Fibroblast of lung (primary cell): ENCODE data around the gene XRCC1.

Experiments
- EZH2 ChIP-seq: IDR thresholded peaks from 2 replicates; pipeline ENCODE4 v1.5.1; 2012; ENCODE audit warnings: low read length, control low read depth, mild to moderate bottlenecking; ENCODE audit errors: missing control alignments
- TF ChIP-seq, protein P1 (sequence below), 2 donors: IDR thresholded peaks in 1 of 2; conservative IDR thresholded peaks in 1 of 2; 1 replicate in 1 of 2; 2 replicates in 1 of 2; pipeline ENCODE4 v1.5.1; 2011 to 2012; ENCODE audit warnings: low read length in 2 of 2, control low read depth in 1 of 2, inconsistent platforms in 1 of 2, low read depth in 1 of 2, mild to moderate bottlenecking in 1 of 2

DNA sequence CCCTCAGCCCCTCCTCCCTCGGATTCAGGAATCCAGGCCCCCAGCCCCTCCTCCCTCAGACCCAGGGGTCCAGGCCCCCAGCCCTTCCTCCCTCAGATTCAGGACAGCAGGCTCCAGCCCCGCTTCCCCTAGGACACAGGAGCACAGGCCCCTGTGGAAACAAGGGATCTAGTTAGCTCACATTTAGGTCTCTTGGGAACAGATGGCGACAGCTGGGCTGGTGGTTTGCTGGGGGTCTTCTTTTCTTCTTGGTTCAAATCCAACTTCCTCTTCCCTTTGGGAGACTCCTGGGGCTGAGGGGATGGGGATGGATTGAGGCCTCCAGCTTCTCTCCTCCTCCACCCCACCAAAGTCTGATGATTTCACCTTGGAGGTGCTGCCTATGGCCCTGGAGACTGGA lies 22.7 kb downstream of the XRCC1 start:
- TF ChIP-seq, protein P1, sequence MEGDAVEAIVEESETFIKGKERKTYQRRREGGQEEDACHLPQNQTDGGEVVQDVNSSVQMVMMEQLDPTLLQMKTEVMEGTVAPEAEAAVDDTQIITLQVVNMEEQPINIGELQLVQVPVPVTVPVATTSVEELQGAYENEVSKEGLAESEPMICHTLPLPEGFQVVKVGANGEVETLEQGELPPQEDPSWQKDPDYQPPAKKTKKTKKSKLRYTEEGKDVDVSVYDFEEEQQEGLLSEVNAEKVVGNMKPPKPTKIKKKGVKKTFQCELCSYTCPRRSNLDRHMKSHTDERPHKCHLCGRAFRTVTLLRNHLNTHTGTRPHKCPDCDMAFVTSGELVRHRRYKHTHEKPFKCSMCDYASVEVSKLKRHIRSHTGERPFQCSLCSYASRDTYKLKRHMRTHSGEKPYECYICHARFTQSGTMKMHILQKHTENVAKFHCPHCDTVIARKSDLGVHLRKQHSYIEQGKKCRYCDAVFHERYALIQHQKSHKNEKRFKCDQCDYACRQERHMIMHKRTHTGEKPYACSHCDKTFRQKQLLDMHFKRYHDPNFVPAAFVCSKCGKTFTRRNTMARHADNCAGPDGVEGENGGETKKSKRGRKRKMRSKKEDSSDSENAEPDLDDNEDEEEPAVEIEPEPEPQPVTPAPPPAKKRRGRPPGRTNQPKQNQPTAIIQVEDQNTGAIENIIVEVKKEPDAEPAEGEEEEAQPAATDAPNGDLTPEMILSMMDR (conservative IDR thresholded peaks at IDR 0.05 in 1 of 2, IDR thresholded peaks at IDR 0.05 in 1 of 2; ENCODE audit: low read depth in 1 of 2, low read length in 2 of 2), result no peak
- no peak for TF ChIP-seq EZH2
